Mucosa of gallbladder (tissue), 1 donor: Measurements from ENCODE around the gene OSTM1. TPM values are rescaled to one million over a fixed set of nuclear protein-coding genes. Genes with fewer than 3 reads are reported as not detected.
A peak's percentile ranks its signal among the peaks of the same experiment; 100 is the strongest.

ENCODE experiments used
- DNase-seq: peaks from one replicate; pipeline ENCODE4 v3.0.0-alpha.2; 2020; ENCODE audit warnings: low spot score
- total RNA-seq: library from RNA; stranded (reverse); gene quantifications from one replicate; pipeline ENCODE4 v1.2.1, GENCODE V29; 2021
- donor health status: DM: no; HTN: no; CAD: no.

OSTM1 gene
- 33.4 TPM for total RNA-seq

- peak; percentile 93 for DNase-seq
Observed at GRCh38 chr6:108074359-108075144, at the start of gene OSTM1. OSTM1 (minus strand) TSS chr6:108074741; CDS start chr6:108074651, 90 bp downstream.

DNA sequence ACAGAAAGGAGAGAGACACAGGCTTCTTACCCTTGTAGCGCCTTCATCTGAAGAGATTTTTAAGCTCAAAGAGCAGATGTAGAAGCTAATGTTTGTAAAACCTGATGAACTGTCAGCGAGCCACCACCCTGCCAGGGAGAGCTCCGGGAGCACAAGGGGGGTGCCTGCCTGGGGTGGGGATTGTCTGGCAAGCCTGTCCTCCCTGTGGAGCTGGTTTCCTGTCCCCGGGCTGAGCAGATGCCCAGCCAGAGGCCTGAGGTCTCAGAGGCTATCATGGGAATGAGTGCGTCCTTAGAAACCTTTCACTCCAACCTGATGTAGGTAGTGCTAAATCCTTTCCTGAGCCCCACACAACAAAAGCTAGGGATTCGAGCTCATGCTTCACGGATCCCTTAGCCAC lies 49.4 kb upstream of the OSTM1 start:
- DNase-seq = no peak

GRCh38 chr6:108123481-108123929 lies 49.0 kb upstream of the OSTM1 start:
- no peak for DNase-seq

DNA sequence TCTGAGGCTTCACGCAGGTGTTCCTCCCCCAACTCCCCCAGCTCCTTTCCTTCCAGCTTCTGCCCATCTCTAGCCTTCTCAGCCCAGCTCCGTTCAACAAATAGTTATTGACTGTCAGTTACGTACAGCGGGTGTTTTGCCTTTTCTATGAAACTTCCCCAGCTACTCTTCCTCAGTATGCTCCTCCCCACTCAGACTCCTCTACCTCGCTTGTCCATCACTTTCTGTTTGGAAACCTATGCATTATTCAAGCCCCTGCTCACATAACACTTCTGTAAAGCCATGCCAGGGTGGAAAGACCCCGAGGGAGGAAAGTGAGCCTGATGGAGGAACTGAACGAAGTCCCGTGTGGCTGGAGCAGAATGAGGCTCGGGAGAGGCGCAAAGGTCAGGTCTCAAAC lies 47.1 kb upstream of the OSTM1 start:
- no peak for DNase-seq

- no peak for DNase-seq
Observed at GRCh38 chr6:108120311-108120710, 45.8 kb upstream of the OSTM1 start.

GRCh38 chr6:108119769-108120141 lies 45.2 kb upstream of the OSTM1 start:
- DNase-seq = no peak

DNA sequence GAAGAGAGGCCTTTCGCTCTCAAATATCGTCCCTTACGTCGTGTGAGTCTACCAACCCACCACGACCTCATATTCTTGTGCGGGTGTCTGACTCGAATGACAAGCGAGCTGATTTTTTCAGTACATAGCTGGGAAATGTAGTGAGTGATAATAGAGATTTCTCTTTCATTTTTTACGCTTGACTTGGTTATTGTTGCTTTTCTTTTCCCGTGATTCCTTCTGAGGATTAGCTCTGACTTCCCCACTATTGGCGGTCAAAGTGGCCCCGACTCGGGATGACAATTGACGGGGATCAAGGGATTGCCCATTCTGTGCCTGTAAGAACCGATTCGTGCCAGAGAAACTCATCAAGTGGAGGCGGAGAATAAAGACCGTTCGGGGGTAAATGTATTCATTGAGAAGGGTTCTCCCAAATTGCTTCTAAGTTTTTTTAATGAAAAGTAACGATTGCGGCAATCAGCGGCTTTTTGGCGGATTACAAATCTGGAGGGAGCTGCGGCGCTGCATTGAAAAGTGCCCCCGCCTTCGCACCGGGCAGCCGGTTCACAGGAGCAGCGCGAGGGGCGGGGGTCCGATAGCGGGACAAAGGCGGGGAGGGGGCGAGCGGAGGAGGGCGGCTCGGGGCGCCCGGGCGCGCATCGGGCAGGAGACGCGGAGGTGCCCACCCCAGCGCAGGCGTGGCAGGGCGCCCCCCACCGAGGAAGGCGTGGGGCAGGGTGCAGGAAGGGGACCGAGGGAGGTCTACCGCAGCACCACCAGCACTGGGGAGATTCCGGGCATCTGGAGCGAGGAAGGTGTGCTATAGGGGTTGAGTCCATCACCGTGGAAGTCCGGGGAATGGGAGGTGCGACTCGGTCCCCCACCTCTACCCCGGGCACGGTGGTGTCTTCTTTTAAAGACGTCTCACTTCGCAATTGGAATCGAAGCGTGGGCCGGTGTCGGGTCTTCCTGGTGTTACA lies 44.5 kb upstream of the OSTM1 start:
- no peak for DNase-seq

- no peak for DNase-seq
Observed at GRCh38 chr6:108118359-108118724, 43.8 kb upstream of the OSTM1 start.

DNA sequence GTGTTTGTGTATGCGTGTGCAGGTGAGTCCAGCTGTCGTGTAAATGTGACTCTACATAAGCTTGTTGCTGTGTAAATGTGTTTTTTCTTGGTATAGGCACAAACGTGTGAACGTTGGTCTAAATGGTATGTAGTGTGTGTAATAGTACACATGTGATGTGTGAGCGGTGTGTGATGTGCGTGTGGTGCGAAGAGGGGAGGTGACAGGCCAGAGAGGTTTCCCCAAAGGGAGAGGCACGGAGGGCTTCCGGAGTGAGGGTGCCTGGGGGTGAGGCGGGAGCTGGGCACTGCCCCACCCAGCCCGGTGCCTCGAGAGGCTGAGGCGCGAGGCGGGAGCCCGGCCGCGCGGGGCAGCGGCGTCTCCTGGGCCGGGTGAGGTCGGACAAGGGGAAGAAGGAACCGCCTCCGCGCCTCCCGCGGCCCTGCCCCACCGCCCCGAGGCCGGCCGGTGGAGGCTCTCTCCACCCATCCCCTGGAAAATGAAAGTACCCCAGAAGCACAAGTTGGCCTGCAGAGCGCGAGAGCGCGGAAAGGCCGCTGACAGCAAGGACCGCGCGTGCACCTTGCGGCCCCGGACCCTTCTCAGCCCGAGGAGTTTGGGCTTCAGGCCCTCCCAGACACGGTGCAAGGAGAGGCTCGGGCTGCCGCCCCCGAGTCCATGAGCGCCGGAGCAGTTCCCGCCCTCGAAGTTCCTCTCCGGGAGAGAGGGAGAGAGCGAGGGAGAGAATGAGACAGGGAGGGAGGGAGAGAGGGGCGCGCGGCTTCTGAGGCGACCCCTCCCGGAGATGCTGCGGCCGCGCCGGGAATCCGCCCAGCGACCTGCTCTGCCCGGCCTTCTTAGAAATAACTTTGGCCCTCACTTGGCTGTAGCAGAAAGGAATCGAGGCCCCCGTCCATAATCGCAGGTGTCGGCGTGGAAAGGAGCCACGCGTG lies 43.2 kb upstream of the OSTM1 start:
- no peak for DNase-seq

DNA sequence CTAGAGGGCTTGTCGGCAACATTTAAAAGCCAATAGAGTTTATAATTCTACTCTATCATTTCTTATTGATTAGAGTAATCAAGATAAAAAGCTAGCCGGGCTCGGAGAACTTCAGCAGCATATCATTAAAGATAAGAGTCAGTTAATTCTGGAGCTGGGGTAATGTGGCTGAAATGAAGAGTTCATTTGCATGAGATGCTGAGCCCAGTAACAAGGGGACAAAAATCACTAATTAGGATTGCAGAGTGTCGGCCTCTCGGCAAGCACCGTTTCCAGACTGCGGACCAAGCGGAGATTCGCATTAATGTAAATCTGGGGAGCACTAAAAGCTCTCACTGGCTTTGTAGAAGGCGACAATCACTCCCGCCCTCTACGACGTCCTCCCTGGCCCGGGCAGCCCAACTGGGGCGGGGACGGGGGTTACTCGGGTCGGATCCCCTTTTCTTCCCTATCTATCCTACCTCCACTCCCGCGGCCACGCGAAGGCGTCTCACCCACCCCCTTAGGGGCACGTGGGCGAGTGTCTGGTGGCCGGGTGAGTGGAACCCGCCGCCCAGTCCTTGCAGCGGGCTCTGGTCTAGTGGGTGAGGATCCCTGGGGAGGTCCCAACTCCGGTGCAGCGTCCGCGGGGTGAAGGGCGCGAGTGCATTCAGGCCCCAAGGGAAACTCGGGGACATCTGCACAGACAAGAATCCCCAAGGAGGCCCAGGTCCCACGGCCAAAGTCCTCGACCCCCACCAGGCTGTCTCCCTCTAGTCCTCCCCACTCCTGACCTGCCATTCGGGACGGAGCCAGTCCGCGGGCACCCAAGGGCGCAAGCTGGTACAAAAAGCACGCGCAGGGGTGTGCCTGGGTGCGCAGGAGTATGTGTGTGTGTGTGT lies 42.2 kb upstream of the OSTM1 start:
- DNase-seq = no peak

DNA sequence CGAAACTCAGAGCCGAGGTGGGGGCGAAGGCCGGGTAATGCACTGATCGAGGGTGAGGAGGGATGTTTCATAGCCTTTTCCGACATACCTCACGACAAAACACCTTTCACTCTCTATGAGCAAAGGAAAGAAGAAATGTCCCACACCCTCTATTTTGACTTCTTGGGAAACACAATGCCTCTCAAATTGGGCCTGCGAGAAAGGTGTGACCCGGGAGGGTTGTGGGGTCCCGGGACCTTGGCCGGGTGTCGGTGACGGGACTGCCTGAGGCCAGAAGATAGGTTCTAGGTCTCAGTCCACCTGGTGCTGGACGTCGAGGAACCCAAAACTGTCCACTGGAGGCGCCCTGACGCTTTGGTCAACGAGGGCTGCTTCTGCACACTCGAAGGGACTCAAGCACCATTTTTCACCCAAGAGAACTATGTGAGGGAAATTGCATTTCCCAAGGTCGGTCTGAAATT lies 41.1 kb upstream of the OSTM1 start:
- DNase-seq = peak; percentile 38

- peak; percentile 51 for DNase-seq
Observed at GRCh38 chr6:108114841-108115597, 40.5 kb upstream of the OSTM1 start.

GRCh38 chr6:108113557-108114519 lies 39.3 kb upstream of the OSTM1 start:
- peak; percentile 19 for DNase-seq

GRCh38 chr6:108108374-108108773 lies 33.8 kb upstream of the OSTM1 start:
- no peak for DNase-seq

DNA sequence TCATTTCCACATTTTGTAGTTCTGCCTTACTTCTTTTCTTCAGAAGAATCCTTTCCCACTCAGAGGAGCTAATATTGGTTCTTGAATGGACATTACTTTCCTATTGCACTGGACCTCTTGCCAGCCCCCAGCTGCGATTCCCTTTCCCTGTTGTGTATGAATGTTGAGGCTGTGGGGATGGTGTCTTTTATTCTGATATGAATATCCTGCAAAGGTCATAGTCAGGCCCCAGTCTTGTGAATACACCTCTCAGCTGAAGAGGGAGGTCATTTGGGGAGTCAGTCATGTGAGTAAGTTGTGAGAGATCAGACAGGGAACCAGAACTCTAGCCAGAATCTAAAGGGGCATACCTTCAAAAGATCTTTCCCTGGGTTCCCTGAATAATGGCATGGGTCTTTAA lies 32.6 kb upstream of the OSTM1 start:
- no peak for DNase-seq

GRCh38 chr6:108106694-108107093 lies 32.2 kb upstream of the OSTM1 start:
- DNase-seq = no peak

GRCh38 chr6:108106261-108106660 lies 31.7 kb upstream of the OSTM1 start:
- no peak for DNase-seq

DNA sequence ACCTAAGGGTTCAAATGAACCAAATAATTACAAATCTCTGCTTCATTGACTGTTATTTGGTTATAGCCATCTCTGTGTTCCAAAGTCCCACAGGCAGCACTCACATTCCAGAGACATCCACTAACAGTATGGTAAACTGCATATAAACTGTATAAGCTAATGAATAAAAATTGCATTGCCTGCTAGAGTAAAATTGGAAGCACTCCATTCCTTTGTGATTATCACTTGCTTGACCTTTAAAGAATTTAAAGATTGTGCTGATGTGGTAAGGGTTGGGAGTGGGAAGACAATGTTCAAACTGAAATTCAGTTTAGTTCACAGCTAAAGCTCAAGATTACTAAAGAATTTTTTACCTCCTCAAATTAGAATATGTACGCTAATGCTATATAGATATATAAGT lies 31.0 kb upstream of the OSTM1 start:
- no peak for DNase-seq

DNA sequence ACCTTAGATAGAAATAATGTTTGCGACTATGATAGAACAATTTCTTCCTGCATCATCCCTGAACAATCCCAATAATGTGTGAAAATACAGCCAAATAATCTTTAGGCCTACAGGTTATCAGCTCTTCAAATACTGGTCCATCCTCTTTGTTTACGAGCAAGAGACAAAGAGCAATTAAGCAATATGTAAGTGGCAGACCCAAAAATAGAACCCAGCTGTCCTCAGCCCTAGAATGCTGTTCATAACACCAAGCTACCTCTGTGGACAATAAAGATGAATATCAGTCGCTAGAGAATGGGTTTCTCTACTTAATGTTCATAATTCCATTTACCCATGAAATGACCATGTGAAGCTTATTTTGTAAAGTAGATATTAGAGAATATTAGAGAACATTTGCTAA lies 28.4 kb upstream of the OSTM1 start:
- DNase-seq = no peak
